B cell (primary cell): Measurements from ENCODE around the gene MTHFD1L. TPM values are rescaled to one million over a fixed set of nuclear protein-coding genes. Genes with fewer than 3 reads are reported as not detected.

ENCODE experiments used
- ATAC-seq: fragments of 200-7000 bp; cut with Tn5 transposase; one replicate; pipeline ENCODE4 v1.10.0; 2021; ENCODE audit warnings: low read depth, mild to moderate bottlenecking, moderate number of reproducible peaks, moderate library complexity
- CTCF ChIA-PET: fragments of 350-600 bp; sonication (Branson Sonifier 250); formaldehyde crosslinking; loops from one replicate; lab custom pipeline; 2021; ENCODE audit warnings: antibody characterized with exemption, inconsistent platforms; lab: Charles Lee
- POLR2A ChIA-PET: fragments of 350-600 bp; sonication (Branson Sonifier 250); formaldehyde crosslinking; loops from one replicate; lab custom pipeline; 2021; ENCODE audit warnings: antibody characterized with exemption; lab: Charles Lee
- DNase-seq: peaks from one replicate; pipeline ENCODE4 v3.0.0; 2013
- H2AFZ ChIP-seq: 2 replicates; pipeline ENCODE4 v1.6.1; 2012; ENCODE audit warnings: mild to moderate bottlenecking, low read depth, low read length; ENCODE audit not compliant: insufficient read depth, poor library complexity, severe bottlenecking
- H3K27ac ChIP-seq, 2 donors: 1 replicate in 1 of 2; 2 replicates in 1 of 2; pipeline ENCODE4 v1.5.1; 2012 to 2013; ENCODE audit warnings: low read length in 2 of 2, mild to moderate bottlenecking in 2 of 2, moderate library complexity in 1 of 2
- H3K27me3 ChIP-seq, 4 experiments: fragments of 200-600 bp in 1 of 4; sonication (generic) in 1 of 4; replicated peaks in 1 of 4; 1 replicate in 2 of 4; 2 replicates in 2 of 4; pipeline versions ENCODE4 v1.6.1 to v1.7.0; 2013 to 2016; ENCODE audit warnings: low read length in 3 of 4, mild to moderate bottlenecking in 2 of 4, mixed read lengths in 1 of 4, moderate library complexity in 1 of 4; ENCODE audit not compliant: insufficient read depth in 4 of 4, control insufficient read depth in 3 of 4; ENCODE audit errors: control extremely low read depth in 1 of 4
- H3K36me3 ChIP-seq, 2 experiments: replicated peaks in 1 of 2; 1 replicate in 1 of 2; 2 replicates in 1 of 2; pipeline versions ENCODE4 v1.6.1 to v1.7.1; 2013; ENCODE audit warnings: low read length in 1 of 2; ENCODE audit not compliant: insufficient read depth in 2 of 2, control insufficient read depth in 1 of 2; ENCODE audit errors: control extremely low read depth in 1 of 2, extremely low read depth in 1 of 2
- H3K4me1 ChIP-seq, 2 donors: fragments of 200-600 bp in 1 of 2; sonication (generic) in 1 of 2; 1 replicate in 1 of 2; 2 replicates in 1 of 2; pipeline versions ENCODE4 v1.5.1 to v1.6.1; 2013 to 2017; ENCODE audit warnings: low read length in 2 of 2; ENCODE audit not compliant: control insufficient read depth in 2 of 2, insufficient read depth in 2 of 2
- H3K4me2 ChIP-seq: replicated peaks from 2 replicates; pipeline ENCODE3; 2012; ENCODE audit warnings: mild to moderate bottlenecking, low read depth, low read length; ENCODE audit not compliant: poor library complexity, severe bottlenecking
- H3K4me3 ChIP-seq, 5 experiments: fragments of 200-600 bp in 1 of 5; sonication (generic) in 1 of 5; 1 replicate in 3 of 5; 2 replicates in 2 of 5; pipeline versions ENCODE4 v1.5.1 to v1.7.0; 2011 to 2016; ENCODE audit warnings: low read length in 4 of 5, mild to moderate bottlenecking in 4 of 5, low read depth in 2 of 5, control low read depth in 1 of 5, moderate library complexity in 1 of 5; ENCODE audit not compliant: insufficient read depth in 1 of 5; ENCODE audit errors: control extremely low read depth in 1 of 5, extremely low read depth in 1 of 5
- H3K79me2 ChIP-seq: fragments of 200-600 bp; sonication (generic); one replicate; pipeline ENCODE4 v1.6.0; 2016; ENCODE audit warnings: low read length; ENCODE audit not compliant: control insufficient read depth, insufficient read depth
- H3K9ac ChIP-seq: fragments of 200-600 bp; sonication (generic); 2 replicates; pipeline ENCODE4 v1.6.1; 2017; ENCODE audit warnings: mild to moderate bottlenecking, low read length, moderate library complexity
- H3K9me3 ChIP-seq, 3 donors: one replicate each; pipeline versions ENCODE4 v1.6.1 to v1.7.1; 2013; ENCODE audit warnings: low read length in 2 of 3; ENCODE audit not compliant: control insufficient read depth in 2 of 3, insufficient read depth in 1 of 3; ENCODE audit errors: control extremely low read depth in 1 of 3
- H4K20me1 ChIP-seq: 2 replicates; pipeline ENCODE4 v1.6.0; 2012; ENCODE audit warnings: mild to moderate bottlenecking, low read length; ENCODE audit not compliant: insufficient read depth, control insufficient read depth, poor library complexity, severe bottlenecking
- H3K27ac Mint-ChIP-seq: one replicate; pipeline ENCODE4 v1.8.0; 2021; ENCODE audit warnings: mixed read lengths
- H3K27me3 Mint-ChIP-seq: one replicate; pipeline ENCODE4 v1.8.0; 2021; ENCODE audit warnings: mixed read lengths
- H3K4me1 Mint-ChIP-seq: one replicate; pipeline ENCODE4 v1.8.0; 2021; ENCODE audit warnings: mixed read lengths
- H3K4me3 Mint-ChIP-seq: one replicate; pipeline ENCODE4 v1.8.0; 2021; ENCODE audit warnings: mixed read lengths
- H3K9me3 Mint-ChIP-seq: one replicate; pipeline ENCODE4 v1.8.0; 2022; ENCODE audit warnings: mixed read lengths; ENCODE audit not compliant: insufficient read depth
- EZH2 ChIP-seq: IDR thresholded peaks from 2 replicates; pipeline ENCODE4 v1.6.1; 2012; ENCODE audit warnings: borderline replicate concordance, low read depth, mild to moderate bottlenecking, moderate library complexity, low read length; ENCODE audit not compliant: insufficient read depth, poor library complexity, severe bottlenecking
- WGBS: methylation state at CpG from one replicate; pipeline ENCODE4 v1.1.5; 2013; ENCODE audit warnings: missing lambda C conversion rate; ENCODE audit not compliant: insufficient coverage; 5-methylcytosine and 5-hydroxymethylcytosine counted together
- intact Hi-C: fragments of 100-400 bp; cut with micrococcal nuclease; formaldehyde crosslinking; loops from one replicate; pipeline ENCODE4 v1.10.0; 2022
- polyA plus RNA-seq: library from polyadenylated mRNA; depleted of rRNA; stranded (reverse); fragments of >200 nt; gene quantifications from 2 replicates; pipeline ENCODE4 v1.2.3, GENCODE V29; 2012
- total RNA-seq, 2 donors: library from RNA; stranded (reverse); fragments of 120-200 nt in 1 of 2; gene quantifications; 1 replicate in 1 of 2; 2 replicates in 1 of 2; pipeline versions ENCODE4 v1.2.3 to v1.2.4, GENCODE V29; 2013 to 2022
- TF ChIP-seq, protein P1 (sequence below): fragments of 200-600 bp; IDR thresholded peaks from one replicate; pipeline ENCODE4 v1.8.0; 2022; ENCODE audit warnings: antibody characterized with exemption, mild to moderate bottlenecking

The MTHFD1L gene
- total and polyA plus RNA-seq, 2 donors (not counting 1 experiment from before 2014, with no cell fraction given), result 2.9 to 16.1 TPM

DNA sequence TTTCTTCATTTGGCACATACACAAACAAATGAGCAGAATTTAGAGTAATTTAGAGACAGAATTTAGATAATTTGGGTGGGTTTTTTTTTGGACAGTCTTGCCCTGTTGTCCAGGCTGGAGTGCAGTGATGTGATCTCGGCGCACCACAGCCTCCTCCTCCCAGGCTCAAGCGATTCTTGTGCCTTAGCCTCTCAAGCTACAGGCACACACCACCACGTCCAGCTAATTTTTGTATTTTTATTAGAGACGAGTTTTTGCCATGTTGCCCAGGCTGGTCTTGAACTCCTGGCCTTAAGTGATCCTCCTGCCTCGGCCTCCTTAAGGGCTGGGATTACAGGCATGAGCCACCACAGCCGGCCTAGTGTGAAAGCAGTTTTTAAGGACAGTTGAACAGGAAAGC is 127.8 kb downstream of the MTHFD1L start:
- peaks cover 2% of the 10 kb centered on the region in 2 experiments for H3K36me3 ChIP-seq
- no peak for DNase-seq
- no peaks in the 10 kb centered on the region for H4K20me1 ChIP-seq
- Mint-ChIP-seq H3K4me1 (no peaks in the 10 kb centered on the region), H3K4me3 (no peak overlapping the region), H3K27me3 (no peaks in the 10 kb centered on the region), H3K27ac (no peak overlapping the region), H3K9me3 (peaks cover 3% of the 10 kb centered on the region)
- no peak overlapping the region for H3K27ac ChIP-seq
- no peak overlapping the region for H3K4me3 ChIP-seq
- ChIA-PET CTCF (interaction anchor here (0.8 kb wide), 1 partner anchor 21 kb away, joined by 3 read pairs; no protein-coding TSS in a partner anchor), POLR2A (no interaction called here)
- H2AFZ ChIP-seq, result no peak overlapping the region
- H3K4me1 ChIP-seq, result no peaks in the 10 kb centered on the region
- intact Hi-C loops, result no loop called here
- TF ChIP-seq EZH2, result no peak
- TF ChIP-seq, protein P1, sequence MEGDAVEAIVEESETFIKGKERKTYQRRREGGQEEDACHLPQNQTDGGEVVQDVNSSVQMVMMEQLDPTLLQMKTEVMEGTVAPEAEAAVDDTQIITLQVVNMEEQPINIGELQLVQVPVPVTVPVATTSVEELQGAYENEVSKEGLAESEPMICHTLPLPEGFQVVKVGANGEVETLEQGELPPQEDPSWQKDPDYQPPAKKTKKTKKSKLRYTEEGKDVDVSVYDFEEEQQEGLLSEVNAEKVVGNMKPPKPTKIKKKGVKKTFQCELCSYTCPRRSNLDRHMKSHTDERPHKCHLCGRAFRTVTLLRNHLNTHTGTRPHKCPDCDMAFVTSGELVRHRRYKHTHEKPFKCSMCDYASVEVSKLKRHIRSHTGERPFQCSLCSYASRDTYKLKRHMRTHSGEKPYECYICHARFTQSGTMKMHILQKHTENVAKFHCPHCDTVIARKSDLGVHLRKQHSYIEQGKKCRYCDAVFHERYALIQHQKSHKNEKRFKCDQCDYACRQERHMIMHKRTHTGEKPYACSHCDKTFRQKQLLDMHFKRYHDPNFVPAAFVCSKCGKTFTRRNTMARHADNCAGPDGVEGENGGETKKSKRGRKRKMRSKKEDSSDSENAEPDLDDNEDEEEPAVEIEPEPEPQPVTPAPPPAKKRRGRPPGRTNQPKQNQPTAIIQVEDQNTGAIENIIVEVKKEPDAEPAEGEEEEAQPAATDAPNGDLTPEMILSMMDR, result no peak
- no peaks in the 10 kb centered on the region for H3K79me2 ChIP-seq
- H3K4me2 ChIP-seq, result no peak overlapping the region
- ATAC-seq, result no peak
- 89% methylated on average over 5 of the region's 7 CpGs for WGBS
- no peaks in the 10 kb centered on the region for H3K27me3 ChIP-seq
- no peak overlapping the region for H3K9ac ChIP-seq
- no peaks in the 10 kb centered on the region for H3K9me3 ChIP-seq

DNA sequence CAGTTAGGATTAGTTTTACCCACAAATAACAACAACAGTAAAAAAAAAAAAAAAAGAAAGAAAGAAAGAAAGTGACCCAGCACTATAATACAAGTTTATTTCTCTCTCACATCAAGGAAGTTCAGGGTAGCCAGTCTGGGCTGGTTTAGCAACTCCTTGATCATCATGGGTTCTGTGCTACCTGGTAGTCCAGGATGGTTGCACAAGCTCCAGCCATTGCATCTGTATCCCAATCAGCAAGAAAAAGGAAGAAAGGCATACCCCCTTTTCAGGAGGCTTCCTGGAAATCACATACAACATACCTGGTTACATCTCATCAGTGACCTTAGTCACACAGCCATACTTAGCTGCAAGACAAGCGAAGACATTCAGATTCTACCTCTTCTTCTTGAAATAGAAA is 128.5 kb downstream of the MTHFD1L start:
- no peak overlapping the region for H3K9ac ChIP-seq

More for the DNA sequence above, 128.5 kb downstream of the MTHFD1L start:
- no peak overlapping the region for H3K4me3 ChIP-seq
- no peak overlapping the region for H3K4me2 ChIP-seq
- no peaks in the 10 kb centered on the region for H3K9me3 ChIP-seq
- no peaks in the 10 kb centered on the region for H3K27me3 ChIP-seq
- no peak overlapping the region for H3K4me3 Mint-ChIP-seq
- DNase-seq (no peak), ATAC-seq (no peak)
- no peak overlapping the region for H3K27ac Mint-ChIP-seq
- TF ChIP-seq EZH2, result no peak
- TF ChIP-seq, protein P1, result no peak
- H3K36me3 ChIP-seq, result peaks cover 2% of the 10 kb centered on the region in 2 experiments
- H3K9me3 Mint-ChIP-seq, result peaks cover 3% of the 10 kb centered on the region
- H3K4me1 ChIP-seq, result no peaks in the 10 kb centered on the region
- no peak overlapping the region for H3K27ac ChIP-seq
- H3K4me1 Mint-ChIP-seq, result no peaks in the 10 kb centered on the region
- no peak overlapping the region for H2AFZ ChIP-seq
- no peaks in the 10 kb centered on the region for H4K20me1 ChIP-seq
- 100% methylated on average over 1 of the region's 1 CpG for WGBS
- ChIA-PET POLR2A (no interaction called here), CTCF (no interaction called here)
- intact Hi-C loops, result no loop called here
- no peaks in the 10 kb centered on the region for H3K79me2 ChIP-seq
- no peaks in the 10 kb centered on the region for H3K27me3 Mint-ChIP-seq
